G401 (cell line): ENCODE results near the gene KCTD19. TPM values are rescaled to one million over a fixed set of nuclear protein-coding genes. Genes with fewer than 3 reads are reported as not detected.
"Not testable (repeated sequence)": the region's sequence is repeated elsewhere in the genome, so short reads cannot be mapped to it uniquely, and the experiment has no call there.

ENCODE experiments used
- DNase-seq: peaks from one replicate; pipeline ENCODE4 v3.0.0-alpha.2; 2015; ENCODE audit warnings: low spot score
- in situ Hi-C: cut with HindIII; loops from 2 replicates; pipeline ENCODE4 v1.10.0; 2016; ENCODE audit warnings: low sequenced_read_pairs, mixed read lengths
- total RNA-seq: library from RNA; depleted of rRNA; stranded (reverse); fragments of >200 nt; shearing (Covaris generic); gene quantifications from 2 replicates; pipeline ENCODE4 v1.2.3, GENCODE V29; 2014; rRNA removed

Gene KCTD19
- total RNA-seq, result 0.37 and 0.51 TPM in 2 replicates

DNA sequence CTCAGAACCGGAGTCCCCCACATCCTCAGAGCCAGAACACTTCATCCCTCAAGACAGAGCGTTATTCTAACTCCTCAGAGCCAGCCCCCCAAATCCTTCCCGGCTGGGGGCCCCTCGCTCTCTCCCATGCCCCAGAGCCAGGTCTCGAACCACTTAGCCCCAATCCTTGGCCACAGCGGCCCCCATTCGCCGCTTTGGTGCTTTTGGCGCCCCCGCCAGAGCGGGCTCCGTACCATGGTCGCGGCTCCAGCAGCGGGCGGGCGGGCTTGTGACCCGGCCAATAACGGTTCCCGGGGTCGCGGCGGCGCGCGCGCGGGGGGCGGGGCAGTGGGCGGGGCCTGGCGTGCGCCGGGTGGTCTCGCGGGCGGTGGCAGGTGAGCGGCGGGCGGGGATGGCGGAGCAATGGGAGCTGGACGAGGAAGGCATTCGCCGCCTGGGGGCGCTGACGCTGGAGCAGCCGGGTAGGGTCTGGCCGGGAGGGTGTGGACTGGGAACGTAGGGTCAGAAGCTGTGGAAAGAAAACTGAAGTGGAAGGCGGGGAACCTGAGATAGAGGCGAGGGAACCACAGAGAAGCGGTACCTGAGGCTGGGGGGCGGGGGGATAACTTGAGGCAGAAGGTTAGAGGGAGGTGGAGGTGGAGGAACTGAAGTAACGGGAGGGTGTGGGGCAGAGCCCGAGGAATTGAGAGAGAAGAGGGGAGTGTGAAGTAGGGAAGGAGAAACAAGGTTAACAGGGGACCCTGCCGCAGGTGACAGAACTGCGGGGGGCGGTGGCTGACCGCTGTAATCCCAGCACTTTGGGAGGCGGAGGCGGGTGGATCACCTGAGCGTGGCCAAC is at the start of gene KCTD19, which contains the start of gene LRRC36:
Gene KCTD19 (minus strand): TSS at position 270 of the 838 bp plus-strand sequence. CDS start 34 bp downstream, at position 236.
Gene LRRC36 (plus strand): TSS at position 344 of the 838 bp plus-strand sequence. CDS start 48 bp downstream, at position 392.
- in situ Hi-C loops, result no loop called here
- DNase-seq, result peak; percentile 55

DNA sequence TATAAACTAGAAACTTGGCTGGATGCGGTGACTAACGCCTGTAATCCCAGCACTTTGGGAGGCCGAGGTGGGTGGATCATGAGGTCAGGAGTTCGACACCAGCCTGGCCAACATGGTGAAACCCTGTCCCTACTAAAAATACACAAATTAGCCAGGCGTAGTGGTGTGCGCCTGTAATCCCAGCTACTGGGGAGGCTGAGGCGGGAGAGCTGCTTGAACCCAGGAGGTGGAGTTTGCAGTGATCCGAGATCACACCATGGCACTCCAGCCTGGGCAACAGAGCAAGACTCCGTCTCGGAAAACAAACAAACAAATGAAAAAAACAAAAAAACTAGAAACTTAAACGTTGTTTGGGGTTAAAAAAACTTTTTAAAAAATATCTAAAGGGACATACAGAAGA is 49.5 kb upstream of the KCTD19 start:
- DNase-seq, in situ Hi-C loops: not testable (repeated sequence)

DNA sequence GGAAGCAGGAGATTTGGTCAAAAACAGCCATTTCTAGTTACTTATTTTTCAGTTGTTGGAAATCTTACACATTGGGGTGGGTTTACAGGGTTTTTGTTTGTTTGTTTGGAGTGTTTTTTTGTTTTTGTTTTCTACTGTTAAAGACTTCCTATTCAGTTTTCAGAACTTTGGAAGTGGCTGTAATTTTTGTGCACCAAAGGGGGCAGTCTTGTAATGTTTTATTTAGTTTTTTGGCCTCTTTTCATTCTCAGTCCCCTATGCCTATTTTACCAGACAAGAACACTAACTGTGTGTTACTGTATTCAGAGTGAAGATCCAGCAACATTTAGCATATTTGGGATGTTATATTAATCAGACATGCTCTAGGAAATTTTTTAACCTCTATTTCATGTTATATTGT is 46.1 kb upstream of the KCTD19 start:
- in situ Hi-C loops, result no loop called here
- DNase-seq, result peak; percentile 51

GRCh38 chr16:67370661-67371060 is 44.1 kb upstream of the KCTD19 start:
- DNase-seq, result no peak
- in situ Hi-C loops, result no loop called here

DNA sequence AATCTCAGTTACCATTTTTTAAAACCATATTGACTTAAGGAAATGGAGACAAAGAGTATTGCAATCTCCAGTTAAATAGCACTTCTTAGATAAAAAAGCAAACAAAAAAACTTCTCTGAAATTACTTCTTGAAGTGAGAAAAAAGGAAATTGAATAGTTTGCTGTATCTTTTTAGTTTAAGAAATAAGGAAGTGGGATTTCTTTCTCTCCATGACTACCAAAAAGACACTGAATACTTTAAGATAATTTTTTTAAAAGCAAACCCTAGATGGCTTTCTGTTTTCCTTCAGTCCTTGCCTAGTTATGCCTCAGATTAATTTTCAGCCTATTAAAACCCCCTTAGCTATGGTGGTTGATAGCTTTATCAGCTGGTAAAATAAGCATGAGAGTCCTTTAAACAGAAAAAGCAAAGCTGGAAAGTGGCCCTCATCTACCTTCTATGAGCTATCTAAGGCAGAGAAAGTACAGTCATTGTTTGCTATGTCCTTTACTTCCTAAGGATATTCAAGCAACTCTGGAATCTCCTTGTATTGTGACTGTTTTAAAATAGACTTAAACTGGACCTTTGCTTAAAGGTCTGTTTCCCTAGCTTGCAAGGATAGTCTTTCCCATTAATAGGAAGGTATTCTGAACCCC is 38.2 kb upstream of the KCTD19 start:
- no peak for DNase-seq
- in situ Hi-C loops, result no loop called here

- DNase-seq, result no peak
These were observed 34.5 kb upstream of the KCTD19 start for GRCh38 chr16:67361038-67361437.

GRCh38 chr16:67359540-67360269 is 33.2 kb upstream of the KCTD19 start:
- DNase-seq, in situ Hi-C loops: not testable (repeated sequence)

More at GRCh38 chr16:67361038-67361437, 34.5 kb upstream of the KCTD19 start:
- in situ Hi-C loops, result no loop called here

- in situ Hi-C loops, result no loop called here
- DNase-seq, result no peak
These were observed 31.0 kb upstream of the KCTD19 start for GRCh38 chr16:67357561-67357960.

- DNase-seq, result no peak
- in situ Hi-C loops, result no loop called here
These were observed 29.9 kb upstream of the KCTD19 start for GRCh38 chr16:67356396-67356795.

DNA sequence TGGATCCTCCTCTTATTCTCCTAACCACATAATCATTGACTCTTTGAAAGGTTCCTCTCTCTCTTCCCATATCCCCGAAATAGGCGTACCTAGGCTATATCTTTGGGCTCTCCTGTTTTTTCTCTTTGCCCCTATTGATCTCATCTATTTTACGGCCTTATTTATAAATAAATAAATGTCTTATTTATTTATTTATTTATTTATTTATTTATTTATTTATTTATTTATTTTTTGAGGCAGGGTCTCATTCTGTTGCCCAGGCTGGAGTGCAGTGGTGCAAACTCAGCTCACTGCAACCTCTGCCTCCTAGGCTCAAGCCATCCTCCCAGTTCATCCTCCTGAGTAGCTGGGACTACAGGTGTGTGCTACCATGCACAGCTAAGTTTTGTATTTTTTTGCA is 25.9 kb upstream of the KCTD19 start:
- DNase-seq, in situ Hi-C loops: not testable (repeated sequence)

DNA sequence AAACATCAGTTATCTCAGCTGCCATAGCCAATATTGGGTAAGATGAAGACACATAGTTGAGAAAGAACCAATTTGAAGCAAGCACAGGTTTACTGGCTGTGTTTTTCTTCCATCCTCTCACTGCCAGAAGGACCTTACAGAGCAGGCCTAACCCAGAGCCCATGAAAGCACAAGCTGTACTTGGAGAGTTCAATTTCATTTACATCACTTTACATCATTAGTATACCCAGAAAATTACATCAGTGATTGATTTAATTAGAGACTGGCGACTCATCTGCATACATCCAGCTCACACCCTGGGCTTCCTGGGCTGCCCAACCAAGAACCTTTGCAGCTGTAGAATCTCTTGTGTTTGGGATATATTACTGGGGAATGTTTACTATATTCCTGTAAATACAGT is 23.8 kb upstream of the KCTD19 start:
- DNase-seq, result no peak
- in situ Hi-C loops, result no loop called here

GRCh38 chr16:67349172-67349571 is 22.6 kb upstream of the KCTD19 start:
- DNase-seq, result no peak
- in situ Hi-C loops, result no loop called here

GRCh38 chr16:67346341-67346740 is 19.8 kb upstream of the KCTD19 start:
- in situ Hi-C loops, result no loop called here
- no peak for DNase-seq

DNA sequence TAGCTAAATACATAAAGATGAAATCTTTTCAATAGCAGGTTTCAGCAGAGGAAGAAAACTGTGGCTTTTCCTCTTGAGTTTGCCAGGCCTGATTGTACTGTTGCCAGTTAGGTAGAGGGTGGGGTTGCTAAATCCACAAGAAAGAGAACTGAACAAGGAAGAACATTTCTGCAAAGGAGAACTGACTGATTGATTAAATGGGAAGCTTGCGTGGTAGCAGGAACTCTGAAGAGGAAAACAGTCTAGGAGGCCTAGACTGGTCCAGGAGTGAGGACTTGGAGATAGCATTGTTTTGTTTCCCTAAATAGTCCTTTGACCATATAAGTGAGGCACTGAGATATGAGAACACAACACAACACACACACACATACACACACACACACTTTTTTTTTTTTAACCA is 18.9 kb upstream of the KCTD19 start:
- in situ Hi-C loops, result no loop called here
- no peak for DNase-seq

GRCh38 chr16:67342616-67343015 is 16.1 kb upstream of the KCTD19 start:
- in situ Hi-C loops, result no loop called here
- no peak for DNase-seq

DNA sequence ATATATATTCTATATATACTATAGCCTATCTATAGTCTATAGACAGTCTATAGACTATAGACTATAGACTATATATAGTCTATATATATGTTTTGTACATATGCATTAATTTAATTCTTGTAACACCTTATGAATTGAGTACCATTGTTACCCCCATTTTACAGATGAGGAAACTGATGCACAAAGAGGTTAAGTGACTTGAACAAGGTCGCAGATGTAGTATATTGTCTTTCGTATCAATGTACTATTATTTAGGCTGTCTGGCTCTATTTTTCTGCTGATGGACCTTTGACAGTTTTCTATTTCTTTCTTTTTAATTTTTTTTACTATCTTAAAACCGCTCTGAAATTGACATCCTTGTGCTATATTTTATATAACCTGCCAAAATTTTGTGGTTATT is 14.7 kb upstream of the KCTD19 start:
- DNase-seq, result no peak
- in situ Hi-C loops, result no loop called here

DNA sequence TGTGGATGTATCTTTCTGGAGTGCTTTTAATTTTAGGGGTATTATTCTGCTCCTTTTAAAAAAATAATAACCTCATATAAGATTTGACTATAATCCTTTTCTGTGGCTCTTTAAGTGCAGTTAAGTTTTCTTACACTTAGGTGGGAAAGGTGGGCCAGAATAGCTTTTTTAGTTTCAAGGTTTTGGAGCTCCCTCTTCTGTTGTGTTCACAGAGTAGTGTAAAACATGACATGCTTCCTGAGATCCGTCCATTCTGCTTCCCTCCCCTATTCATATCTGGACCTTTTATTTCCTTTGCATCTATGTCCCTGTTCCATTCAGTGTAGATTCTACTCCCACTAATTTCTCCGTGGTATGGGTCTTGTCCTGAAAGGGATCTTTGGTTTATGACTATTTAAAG is 12.9 kb upstream of the KCTD19 start:
- DNase-seq, result peak; percentile 11
- in situ Hi-C loops, result no loop called here

GRCh38 chr16:67336648-67337047 is 10.1 kb upstream of the KCTD19 start:
- in situ Hi-C loops, result no loop called here

GRCh38 chr16:67336116-67336515 is 9.6 kb upstream of the KCTD19 start:
- in situ Hi-C loops, result no loop called here
- DNase-seq, result no peak

More at GRCh38 chr16:67336648-67337047, 10.1 kb upstream of the KCTD19 start:
- no peak for DNase-seq

- in situ Hi-C loops, result no loop called here
- no peak for DNase-seq
These were observed 6.8 kb upstream of the KCTD19 start for GRCh38 chr16:67333315-67333714.
